AG08395 (cell line): ENCODE data around the gene SLC35F4.

Experiments
- DNase-seq: peaks from one replicate; pipeline ENCODE4 v3.0.0; 2012; ENCODE audit warnings: mixed read lengths, low spot score

SLC35F4 gene

DNA sequence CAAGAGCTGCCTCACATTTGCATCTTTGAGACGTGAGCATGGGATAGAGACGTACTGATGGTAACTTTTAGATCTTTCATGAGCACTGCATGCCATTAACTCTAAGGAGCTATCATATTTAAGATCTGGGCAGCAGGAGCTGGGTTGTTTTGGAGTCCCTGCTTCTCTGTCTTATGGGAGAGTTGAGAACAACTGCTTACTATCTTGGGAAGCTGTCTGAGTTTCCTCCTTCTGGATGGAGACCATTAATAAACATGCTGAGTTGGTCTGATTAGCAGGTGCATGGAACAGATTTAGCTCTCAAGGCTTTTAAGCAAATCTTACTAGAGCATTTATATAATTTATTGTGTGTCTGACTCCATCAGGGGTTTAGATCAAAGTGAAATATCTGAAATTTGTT is 252.9 kb downstream of the SLC35F4 start:
- DNase-seq: no peak

DNA sequence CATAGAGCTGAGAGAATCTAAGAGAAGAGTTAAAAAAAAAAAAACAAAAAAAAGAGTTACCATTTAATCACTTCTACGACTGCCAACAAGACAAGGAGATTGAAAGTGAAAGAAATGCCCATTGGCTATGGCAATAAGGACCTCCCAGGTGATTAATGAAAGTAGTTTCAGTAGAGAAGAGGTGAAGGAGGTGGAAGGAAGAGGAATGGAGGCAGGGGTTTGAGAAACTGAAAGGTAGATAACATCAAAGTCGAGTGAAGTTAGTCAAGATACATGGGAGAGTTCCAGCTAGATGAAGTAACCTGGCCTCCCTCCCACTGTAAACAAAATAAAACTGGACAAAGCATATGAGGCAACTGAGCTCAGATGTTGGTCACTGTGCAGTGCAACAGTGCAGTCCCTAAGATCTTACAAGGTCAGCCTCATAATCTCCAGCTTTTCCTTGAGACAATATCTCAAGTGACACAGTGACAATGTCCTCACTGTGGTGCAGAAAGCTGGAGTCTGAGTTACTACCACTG is 254.3 kb downstream of the SLC35F4 start:
- DNase-seq: no peak

DNA sequence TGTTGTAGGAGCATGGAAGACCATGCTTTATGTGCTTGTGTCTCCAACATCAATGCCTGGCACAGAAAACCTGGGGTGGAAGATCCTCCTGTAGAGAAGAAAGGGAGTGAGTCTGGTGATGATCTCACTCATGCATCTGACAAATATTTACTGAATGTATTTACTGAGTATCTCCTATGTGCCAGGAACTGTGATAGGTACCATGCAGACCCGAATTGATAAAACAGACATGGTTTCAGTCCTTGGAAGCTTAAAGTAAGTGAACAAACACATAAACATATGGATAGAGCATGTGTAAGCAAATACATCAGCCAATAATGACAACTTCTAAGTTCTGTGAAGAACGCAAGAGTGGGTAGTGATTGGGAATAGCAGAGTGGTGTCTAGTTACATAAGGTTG is 255.3 kb downstream of the SLC35F4 start:
- no peak for DNase-seq

DNA sequence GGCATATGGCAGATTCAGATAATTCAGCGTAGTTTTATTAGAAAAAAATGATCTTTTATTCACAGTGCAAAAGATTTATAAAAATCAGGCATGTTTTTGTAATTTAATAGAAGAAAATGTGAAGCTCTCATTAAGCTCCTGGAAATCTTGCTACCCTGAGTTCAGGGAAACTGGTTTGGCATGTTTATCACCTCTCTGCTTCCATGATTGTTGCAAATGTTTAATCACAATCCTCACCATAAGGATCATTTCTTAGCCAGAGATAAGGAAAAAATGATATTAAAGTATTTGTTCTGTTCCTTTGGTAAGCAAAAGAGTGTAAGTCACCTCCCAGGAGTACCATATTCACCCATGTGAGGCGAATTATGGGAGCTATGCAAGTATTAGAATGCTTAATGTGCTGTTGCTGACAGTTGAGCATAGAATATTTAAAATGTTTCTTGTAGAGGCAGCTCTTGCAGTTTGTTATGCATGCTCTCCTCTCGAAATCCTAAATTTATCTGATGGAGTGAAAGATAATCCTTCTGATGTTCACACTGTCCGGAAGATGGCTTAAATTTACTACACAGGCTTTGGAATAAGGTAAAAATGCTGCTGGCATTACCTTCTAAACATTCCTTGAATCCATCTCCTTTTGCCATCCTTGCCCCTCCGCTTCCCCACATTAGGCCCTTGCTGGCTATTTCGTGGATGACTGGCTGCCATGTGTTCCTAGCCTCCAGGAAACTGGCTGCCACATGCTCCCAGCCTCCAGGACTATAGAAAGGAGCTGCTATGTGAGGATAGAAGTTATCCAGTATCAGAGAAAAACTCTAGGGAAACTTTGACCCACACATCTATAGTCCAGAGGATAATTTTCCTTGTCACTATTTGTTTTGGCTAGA is 256.5 kb downstream of the SLC35F4 start:
- DNase-seq: no peak

DNA sequence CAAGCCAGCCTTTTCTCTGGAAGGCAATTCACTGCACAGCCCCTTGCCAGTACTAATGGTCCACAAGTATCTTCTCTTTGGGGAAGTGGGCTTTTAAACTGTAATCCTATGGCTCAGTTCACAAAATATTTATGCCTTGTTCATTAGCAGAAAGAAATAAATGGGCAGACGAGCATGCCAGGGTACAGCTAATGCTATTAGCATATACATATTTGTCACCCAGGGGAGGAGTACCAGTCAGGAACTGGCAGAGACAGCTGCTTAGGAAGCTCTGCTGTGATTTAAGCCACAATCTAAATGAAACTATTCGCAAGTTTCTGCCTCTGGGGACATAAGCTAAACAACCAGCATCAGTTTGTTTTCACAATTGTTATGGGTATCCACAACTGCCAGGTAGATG is 258.8 kb downstream of the SLC35F4 start:
- no peak for DNase-seq

DNA sequence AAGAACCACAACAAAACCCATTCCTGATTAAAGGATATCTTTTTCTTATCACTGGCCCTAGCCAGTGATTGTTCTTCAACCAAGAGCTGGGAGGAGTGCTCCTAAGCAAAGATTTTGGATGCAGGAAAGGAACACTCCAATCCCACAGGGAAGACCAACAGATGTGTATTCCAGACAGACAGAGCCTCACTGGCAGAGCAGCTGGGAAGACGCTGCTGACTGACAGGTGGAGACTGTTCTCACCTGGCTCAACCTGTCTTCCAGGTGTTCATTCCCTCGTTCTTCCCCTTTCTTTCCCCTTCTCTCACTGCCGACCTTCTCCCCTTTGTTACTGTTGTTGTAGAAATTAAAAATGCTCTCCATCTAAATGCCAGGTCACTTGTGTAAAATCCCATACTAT is 282.5 kb downstream of the SLC35F4 start:
- DNase-seq: no peak

DNA sequence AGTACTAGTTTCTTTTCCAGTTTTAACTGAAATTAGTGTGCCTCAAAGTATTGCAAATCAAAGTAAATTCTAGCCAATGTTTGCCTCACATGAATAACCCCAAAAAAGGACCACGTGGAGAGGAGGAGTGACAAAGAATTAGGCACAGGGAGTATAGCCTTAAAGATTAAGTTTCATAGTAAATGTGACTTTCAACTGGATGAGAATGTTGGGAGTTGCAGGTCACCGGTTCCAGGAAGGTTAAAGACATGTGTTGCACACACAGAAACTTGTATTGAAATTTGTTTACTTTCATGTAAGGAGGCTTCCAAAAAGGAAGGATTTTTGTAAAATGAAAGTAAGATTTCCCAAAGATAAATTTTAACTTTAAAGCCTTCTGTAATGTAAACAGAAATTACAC is 283.1 kb downstream of the SLC35F4 start:
- DNase-seq: no peak

DNA sequence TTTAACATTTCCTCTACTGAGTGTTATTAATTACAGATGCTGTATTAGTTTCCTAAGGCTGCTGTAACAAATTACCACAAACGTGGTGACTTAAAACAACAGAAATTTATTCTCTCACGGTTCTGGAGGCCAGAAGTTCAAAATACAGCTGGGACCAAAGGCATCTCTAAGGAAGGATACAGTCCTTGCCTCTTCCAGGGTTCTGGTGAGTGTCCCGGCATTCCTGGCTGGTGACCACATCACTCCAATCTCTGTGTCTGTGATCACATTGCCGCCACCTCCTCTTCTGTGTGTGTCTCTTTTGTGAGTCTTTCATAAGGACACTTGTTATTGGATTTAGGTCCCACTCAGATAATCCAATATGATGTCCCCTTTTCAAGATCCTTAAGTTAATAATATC is 287.1 kb downstream of the SLC35F4 start:
- DNase-seq: no peak

DNA sequence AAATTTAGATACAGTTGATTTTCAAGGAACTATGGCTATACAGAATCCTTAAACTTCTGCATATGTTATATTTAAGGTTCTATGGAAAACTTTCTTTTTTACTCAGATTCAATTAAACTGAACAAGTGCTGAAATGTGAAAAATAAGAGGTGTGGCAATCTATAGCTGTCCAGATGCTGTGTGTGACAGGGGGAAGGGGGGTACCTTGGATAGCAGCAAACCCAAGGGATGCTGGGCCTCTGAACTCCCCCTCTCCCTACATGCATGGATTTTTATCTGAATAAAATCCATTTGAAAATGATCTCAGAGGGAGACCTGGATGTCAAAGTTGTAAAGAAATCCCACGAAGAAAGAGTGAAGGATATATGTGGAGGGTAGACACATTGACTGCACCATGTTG is 289.4 kb downstream of the SLC35F4 start:
- no peak for DNase-seq

DNA sequence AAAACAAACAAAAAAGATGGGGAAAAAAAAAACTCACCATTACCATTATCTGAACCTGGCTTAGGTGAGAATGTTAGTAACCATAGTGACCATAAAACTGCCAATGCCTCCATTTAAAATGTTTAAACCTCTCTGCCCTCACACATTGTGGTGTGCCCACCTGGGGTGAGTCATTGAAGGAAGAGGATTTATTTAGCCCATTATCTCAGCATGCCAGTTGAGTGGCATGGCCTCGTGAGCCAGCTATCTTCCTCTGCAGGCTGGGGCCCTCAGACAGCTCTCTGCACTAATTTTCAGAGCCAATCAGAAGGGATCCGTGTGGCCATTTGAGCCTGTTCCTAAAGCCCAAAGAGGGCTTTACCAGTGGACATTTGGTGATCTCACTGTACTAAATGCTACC is 290.4 kb downstream of the SLC35F4 start:
- DNase-seq: no peak

DNA sequence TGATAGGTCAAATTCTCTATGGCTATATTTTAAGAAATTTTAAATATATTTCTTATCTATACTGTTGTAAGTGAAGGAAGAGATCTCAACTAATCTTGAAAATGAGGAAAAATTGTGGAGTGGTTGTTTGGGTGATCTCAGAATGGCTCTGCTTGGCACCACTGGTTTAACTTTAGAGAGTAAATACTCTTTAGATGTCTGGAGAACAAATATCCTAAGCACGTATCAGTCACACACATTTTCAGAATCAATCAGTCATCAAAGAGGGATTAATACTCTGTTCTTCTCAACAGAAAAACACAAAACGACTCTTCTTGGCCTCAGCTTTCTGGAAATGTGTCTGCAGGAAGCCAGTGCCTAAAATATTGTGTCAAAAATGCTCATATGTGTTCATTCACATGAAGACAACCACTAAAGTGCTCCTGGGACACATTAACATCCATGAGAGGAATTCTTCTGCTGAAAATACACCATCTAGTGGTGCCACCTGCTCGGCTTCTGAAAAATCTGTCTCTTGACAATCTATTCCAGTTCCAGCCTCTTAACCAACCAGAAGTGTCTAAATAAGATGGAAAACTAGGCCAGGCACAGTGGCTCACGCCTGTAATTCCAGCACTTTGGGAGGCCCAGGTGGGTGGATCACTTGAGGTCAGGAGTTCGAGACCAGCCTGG is 291.1 kb downstream of the SLC35F4 start:
- no peak for DNase-seq

DNA sequence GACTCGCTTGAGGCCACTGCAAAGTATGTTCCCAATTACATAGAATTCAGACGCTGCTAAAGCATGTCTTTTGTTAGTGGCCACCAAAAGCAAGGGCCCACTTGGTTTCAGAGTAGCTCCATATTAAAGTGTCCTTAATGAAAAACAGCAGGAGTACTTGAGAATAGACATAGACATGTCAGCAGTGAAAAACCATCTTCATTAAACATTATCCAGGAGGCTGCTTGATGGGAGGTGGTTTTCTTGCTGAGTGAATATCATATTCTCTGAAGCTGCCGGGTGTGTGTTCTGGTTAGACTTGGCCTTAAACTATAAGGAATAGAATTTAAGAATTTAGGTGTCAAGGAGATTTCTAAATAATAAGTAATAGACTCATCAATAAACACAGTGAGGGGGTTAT is 292.7 kb downstream of the SLC35F4 start:
- no peak for DNase-seq

DNA sequence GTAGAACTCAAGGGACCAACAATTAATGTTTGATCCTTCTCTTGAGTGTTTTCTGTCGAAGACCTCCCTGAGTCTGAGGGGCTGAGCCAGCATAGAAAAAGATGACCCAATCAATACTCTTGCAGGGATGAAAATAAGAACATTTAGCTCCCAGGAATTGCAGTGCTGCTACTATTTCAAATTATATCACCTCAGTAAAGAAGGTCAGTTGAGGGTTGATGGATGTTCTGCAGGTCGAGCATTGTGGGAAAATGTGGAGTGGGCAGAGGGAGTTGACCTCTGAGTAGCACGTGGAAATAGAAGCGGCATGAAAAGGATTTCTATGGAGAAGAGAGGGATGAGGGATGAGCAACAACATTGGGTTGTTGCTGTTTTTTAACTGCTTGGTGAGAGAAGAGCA is 297.3 kb downstream of the SLC35F4 start:
- DNase-seq: no peak

DNA sequence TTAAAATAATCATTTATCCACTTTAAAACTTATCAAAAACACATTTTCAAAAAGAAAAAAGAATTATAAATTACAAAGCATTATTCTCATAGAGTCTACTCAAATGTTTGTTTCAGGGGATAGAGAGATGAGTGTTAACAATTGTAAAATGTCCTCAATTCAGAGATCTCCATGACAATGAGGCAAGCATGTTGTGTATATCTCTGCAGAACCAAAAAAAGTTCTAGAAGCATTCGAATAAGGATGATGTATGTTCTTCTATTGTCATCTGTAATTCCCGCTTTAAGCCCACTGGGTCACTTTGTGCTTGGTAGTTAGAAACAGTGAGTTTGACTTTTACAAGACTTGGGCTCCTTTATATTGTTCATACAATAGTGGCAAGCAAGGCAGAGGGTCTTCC is 298.7 kb downstream of the SLC35F4 start:
- no peak for DNase-seq

DNA sequence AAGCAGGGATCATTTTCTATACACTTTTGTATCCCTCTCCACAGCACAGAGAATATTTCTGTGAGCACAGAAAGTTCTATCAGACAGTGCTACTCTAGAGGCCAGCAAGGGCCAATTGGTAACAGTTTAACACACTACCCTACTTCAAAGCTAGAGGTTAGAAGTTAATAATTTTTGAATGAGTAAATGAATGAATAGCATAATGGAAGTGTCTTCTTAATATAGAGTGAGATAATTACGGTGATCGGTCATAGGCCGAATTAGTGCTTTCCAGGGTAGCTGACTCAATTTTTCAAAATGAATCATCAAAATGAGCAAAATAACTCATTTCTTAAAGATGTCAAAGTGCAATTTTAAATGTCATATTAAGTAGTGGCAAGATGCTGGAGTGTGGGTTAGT is 305.2 kb downstream of the SLC35F4 start:
- DNase-seq: no peak

DNA sequence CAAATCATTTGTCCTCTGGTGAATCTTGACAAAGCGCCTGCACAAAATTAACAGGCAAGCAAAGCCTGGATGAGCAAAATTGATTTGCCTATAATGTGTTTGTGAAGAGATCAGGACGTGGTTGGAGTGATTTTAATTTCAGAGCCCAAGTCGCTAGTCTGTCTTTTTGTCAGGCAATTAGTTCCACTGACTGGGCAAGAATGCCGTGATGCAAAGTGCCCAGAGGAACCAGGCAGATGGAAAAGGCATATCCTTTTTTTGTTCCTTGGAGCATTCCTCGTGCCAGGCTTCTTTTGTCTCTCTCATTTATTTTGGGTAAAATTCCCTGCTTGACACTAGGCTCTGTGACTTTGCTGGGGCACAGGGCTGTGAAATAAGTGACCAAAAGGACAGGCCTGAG is 306.3 kb downstream of the SLC35F4 start:
- no peak for DNase-seq

DNA sequence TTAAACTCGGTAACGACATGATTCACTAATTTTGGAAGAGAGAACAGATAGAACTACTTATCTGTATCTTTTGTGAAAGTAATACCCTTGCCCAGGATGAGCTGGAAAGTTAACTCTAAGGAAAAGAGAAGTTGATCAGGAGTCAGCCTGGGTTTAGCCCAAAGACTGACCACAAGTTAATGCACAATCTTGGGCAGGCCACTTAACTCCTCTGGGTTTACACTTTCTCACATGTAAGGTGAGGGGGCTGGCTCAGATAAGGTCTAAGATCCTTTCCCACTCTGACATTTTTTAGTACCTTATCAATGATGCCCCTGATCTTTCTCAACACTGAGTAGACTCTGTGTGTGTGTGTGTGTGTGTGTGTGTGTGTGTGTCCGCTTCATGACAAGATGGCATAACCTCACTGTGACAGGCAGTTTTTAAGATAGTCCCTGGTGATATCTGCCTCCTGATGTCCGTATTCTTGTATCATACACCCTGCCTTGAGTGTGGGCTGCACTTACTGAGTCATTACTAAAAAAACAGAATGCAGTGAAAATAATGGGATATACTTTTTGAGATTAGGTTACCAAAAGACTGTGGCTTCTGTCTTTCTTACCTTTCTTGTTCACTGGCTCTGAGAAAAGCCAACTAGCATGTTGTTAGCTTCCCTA is 316.0 kb downstream of the SLC35F4 start:
- no peak for DNase-seq

DNA sequence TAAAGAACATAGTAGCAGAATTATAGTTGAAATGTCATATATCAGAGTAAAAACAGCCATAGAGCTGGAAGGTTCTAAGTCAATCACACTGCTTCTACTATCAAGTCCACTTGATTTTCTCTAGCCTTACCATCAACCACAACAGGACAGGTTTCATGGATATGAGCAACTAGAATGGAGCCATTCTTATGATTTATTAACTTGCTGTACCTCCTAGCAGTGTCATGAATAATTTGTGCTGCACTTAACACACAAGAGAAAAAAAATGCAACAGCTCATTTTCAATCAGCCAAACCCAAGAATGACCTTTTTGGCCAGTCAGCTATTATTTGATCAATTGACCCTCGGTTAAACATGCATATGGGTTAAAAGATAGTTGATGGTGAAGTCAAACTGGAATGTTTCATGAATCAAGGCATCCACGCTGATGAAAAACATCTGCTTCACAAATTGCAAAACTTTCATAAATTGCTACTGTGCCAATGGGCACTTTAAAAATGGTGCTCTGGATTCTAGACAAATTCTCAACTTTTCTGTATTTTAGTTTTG is 316.8 kb downstream of the SLC35F4 start:
- DNase-seq: no peak

DNA sequence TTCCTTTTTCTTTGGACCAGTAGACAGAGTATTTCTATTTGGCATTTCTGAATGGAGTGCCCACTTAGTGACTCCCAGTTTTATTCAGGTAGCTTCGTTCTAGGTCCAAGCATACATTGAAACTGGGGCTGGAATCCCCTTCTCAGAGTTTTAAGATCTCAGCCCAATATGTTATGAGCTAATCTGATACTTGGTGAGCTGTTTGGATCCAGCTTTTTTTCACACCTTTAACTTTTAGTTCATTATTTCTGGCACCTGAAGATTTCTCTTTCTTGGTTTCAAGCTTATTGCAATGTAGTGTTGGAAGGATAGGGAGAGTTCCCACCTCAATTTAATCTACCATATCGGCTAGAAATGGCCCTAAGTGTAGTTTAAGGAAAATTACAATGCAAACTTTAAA is 318.8 kb downstream of the SLC35F4 start:
- DNase-seq: no peak

DNA sequence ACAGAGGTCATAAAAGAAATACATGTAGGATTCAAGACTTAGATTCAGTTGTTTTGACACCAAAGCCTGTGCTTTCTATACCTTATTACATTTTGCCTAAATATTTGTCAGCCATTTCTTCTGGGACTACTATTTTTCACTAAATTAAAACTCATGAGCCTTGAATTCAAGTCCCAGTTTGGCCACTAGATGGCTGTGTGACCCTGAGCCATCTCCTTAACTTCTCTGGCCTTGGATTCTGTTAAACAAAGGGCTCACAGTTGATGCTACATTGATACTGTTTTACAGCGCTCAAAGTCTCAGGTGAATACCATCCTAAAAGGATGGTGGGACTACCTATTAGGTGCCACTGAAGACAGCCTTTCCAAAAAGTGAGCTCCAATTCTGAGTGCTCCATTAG is 332.7 kb downstream of the SLC35F4 start:
- peak; percentile 12 for DNase-seq

DNA sequence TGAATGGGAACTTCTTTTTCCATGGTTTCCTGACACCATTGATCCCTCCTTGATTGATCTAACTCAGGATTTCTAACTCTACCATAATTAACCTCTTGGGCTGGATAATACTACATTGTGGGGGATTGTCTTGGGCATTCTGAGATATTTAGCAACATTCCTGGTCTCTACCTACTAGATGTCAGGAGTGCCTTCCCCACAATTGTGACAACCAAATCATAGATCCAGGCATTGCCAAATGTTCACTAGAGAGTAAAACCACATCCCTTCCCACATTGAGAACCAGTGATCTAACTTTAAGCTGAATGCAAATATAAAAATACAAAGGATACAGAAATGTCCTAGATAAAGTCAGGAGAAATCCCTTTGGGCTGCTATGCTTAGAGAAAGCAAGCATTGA is 335.3 kb downstream of the SLC35F4 start:
- no peak for DNase-seq

DNA sequence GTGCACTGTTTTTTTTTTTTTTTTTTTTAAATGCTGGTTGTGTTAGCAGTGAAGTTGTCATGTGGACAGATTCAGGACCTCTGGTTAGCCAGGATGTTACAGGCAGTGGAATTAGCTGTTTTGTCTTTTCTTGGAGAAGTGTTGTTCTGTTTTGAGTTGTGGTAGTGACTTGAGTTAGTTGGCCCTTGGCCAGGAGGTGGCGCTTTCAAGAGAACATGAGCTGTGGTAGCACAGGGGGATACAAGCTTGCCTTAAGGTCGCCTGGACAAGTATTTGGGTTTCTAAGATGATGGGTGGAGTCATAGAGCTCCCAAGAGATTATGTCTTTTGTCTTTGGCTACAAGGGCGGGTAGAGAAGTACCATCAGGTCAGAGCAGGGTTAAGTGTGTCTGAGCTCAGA is 338.9 kb downstream of the SLC35F4 start:
- no peak for DNase-seq

DNA sequence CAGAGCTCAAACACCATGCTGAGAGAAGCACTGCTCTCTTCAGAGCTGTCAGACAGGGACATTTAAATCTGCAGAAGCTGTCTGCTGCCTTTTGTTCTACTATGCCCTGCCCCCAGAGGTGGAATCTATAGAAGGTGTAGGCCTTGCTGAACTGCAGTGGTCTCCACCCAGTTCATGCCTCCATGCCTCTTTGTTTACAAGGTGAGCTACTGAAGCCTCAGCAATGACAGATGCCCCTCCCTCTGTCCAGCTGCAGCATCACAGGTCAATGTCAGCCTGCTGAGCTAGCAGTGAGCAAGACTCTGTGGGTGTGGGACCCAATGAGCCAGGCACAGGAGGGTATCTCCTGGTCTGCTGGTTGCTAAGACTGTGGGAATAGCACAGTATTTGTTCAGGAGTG is 346.8 kb downstream of the SLC35F4 start:
- no peak for DNase-seq
